GM12865 (cell line): ENCODE results near the gene VKORC1L1.
A peak's percentile ranks its signal among the peaks of the same experiment; 100 is the strongest.
"Not testable (repeated sequence)": the region's sequence is repeated elsewhere in the genome, so short reads cannot be mapped to it uniquely, and the experiment has no call there.

Experiments used
- DNase-seq: peaks from one replicate; pipeline ENCODE4 v3.0.0; 2010; ENCODE audit warnings: low read depth
- H3K4me3 ChIP-seq: 2 replicates; pipeline ENCODE4 v1.5.1; 2011; ENCODE audit warnings: mild to moderate bottlenecking, low read depth, low read length, control low read depth
- CTCF ChIP-seq: IDR thresholded peaks from 2 replicates; pipeline ENCODE4 v1.5.1; 2011; ENCODE audit warnings: low read length, control low read depth, low read depth, inconsistent platforms; ENCODE audit not compliant: insufficient read depth; ENCODE audit errors: missing control alignments

VKORC1L1 gene

GRCh38 chr7:65981965-65982792 is 109.3 kb downstream of the VKORC1L1 start, which contains the start of gene GUSB:
Gene GUSB, minus strand, starts transcription at chr7:65982213. Its CDS starts 30 bp downstream, at chr7:65982183.
- no peak for TF ChIP-seq CTCF
- peak within 1 kb of the TSS; percentile 63 for H3K4me3 ChIP-seq
- DNase-seq = peak; percentile 94

- no peak for DNase-seq
- H3K4me3 ChIP-seq = no peak overlapping the region
- no peak for TF ChIP-seq CTCF
These were observed 111.2 kb downstream of the VKORC1L1 start for GRCh38 chr7:65983965-65984658.

- no peak for TF ChIP-seq CTCF
- DNase-seq = no peak
- H3K4me3 ChIP-seq = no peak overlapping the region
These were observed 115.2 kb downstream of the VKORC1L1 start for GRCh38 chr7:65988084-65988483.

GRCh38 chr7:65988503-65988902 is 115.6 kb downstream of the VKORC1L1 start:
- not testable (repeated sequence) for H3K4me3 ChIP-seq, DNase-seq

- no peak overlapping the region for H3K4me3 ChIP-seq
- DNase-seq = no peak
- TF ChIP-seq CTCF = no peak
These were observed 116.8 kb downstream of the VKORC1L1 start for GRCh38 chr7:65989694-65990080.

GRCh38 chr7:65991829-65992228 is 119.0 kb downstream of the VKORC1L1 start:
- not testable (repeated sequence) for H3K4me3 ChIP-seq, DNase-seq

- no peak overlapping the region for H3K4me3 ChIP-seq
- TF ChIP-seq CTCF = no peak
- no peak for DNase-seq
These were observed 119.7 kb downstream of the VKORC1L1 start for GRCh38 chr7:65992526-65992925.

GRCh38 chr7:65994984-65995383 is 122.1 kb downstream of the VKORC1L1 start:
- not testable (repeated sequence) for H3K4me3 ChIP-seq, DNase-seq

- DNase-seq, H3K4me3 ChIP-seq: not testable (repeated sequence)
These were observed 128.0 kb downstream of the VKORC1L1 start for GRCh38 chr7:66000823-66001417.

GRCh38 chr7:66005115-66005671 is 132.3 kb downstream of the VKORC1L1 start:
- not testable (repeated sequence) for DNase-seq, H3K4me3 ChIP-seq
